HepG2 (cell line): ENCODE measurements around the gene DCP1B. TPM values are rescaled to one million over a fixed set of nuclear protein-coding genes. Genes with fewer than 3 reads are reported as not detected.

Experiments used
- ADNP ChIP-seq: sonication (generic); formaldehyde crosslinking; IDR thresholded peaks from 2 replicates; pipeline ENCODE4 v1.4.0; 2020; ENCODE audit warnings: missing genetic modification reagents
- AGO1 ChIP-seq: fragments of 200-400 bp; formaldehyde crosslinking; IDR thresholded peaks from 2 replicates; pipeline ENCODE4 v1.6.1; 2017; ENCODE audit warnings: mild to moderate bottlenecking, low read depth, low read length, moderate library complexity; ENCODE audit not compliant: poor library complexity, severe bottlenecking
- BCL6 ChIP-seq: IDR thresholded peaks from 2 replicates; pipeline ENCODE4 v1.6.1; 2016; ENCODE audit warnings: missing genetic modification reagents, missing compliant biosample characterization
- DMAP1 ChIP-seq: IDR thresholded peaks from 2 replicates; pipeline ENCODE4 v1.6.1; 2016
- ELF3 ChIP-seq: IDR thresholded peaks from 2 replicates; pipeline ENCODE4 v1.6.1; 2016; ENCODE audit warnings: missing genetic modification reagents, missing compliant biosample characterization
- ELF4 ChIP-seq: sonication (generic); formaldehyde crosslinking; IDR thresholded peaks from 2 replicates; pipeline ENCODE4 v1.5.0; 2020; ENCODE audit warnings: missing genetic modification reagents, mild to moderate bottlenecking, moderate library complexity, borderline replicate concordance
- IRF2 ChIP-seq: IDR thresholded peaks from 2 replicates; pipeline ENCODE4 v1.6.1; 2018; ENCODE audit warnings: missing genetic modification reagents, missing compliant biosample characterization
- MIXL1 ChIP-seq: IDR thresholded peaks from 2 replicates; pipeline ENCODE4 v1.6.1; 2016
- PLRG1 ChIP-seq: fragments of 450-650 bp; conservative IDR thresholded peaks from 2 replicates; pipeline ENCODE4 v1.6.1; 2016
- POLR2AphosphoS2 ChIP-seq: IDR thresholded peaks from 2 replicates; pipeline ENCODE4 v1.6.1; 2011; ENCODE audit warnings: low read depth, low read length, improper control_type of control experiment
- RARA ChIP-seq: IDR thresholded peaks from 2 replicates; pipeline ENCODE4 v1.6.1; 2016; ENCODE audit warnings: missing genetic modification reagents, missing compliant biosample characterization
- ZNF264 ChIP-seq: sonication (generic); formaldehyde crosslinking; IDR thresholded peaks from 2 replicates; pipeline ENCODE4 v1.4.0; 2020; ENCODE audit warnings: missing genetic modification reagents
- ZNF33A ChIP-seq: sonication (generic); formaldehyde crosslinking; IDR thresholded peaks from 2 replicates; pipeline ENCODE4 v1.5.1; 2020; ENCODE audit warnings: missing genetic modification reagents, mild to moderate bottlenecking, moderate library complexity, borderline replicate concordance
- ZNF44 ChIP-seq: sonication (generic); formaldehyde crosslinking; IDR thresholded peaks from 2 replicates; pipeline ENCODE4 v1.5.1; 2020; ENCODE audit warnings: mild to moderate bottlenecking, missing genetic modification reagents
- ZNF468 ChIP-seq: sonication (generic); formaldehyde crosslinking; IDR thresholded peaks from 2 replicates; pipeline ENCODE4 v1.8.0; 2022; ENCODE audit warnings: mild to moderate bottlenecking, moderate library complexity, missing genetic modification reagents
- ZNF615 ChIP-seq: sonication (generic); formaldehyde crosslinking; IDR thresholded peaks from 2 replicates; pipeline ENCODE4 v1.5.0; 2020; ENCODE audit warnings: mild to moderate bottlenecking, missing genetic modification reagents, borderline replicate concordance
- ZNF629 ChIP-seq: sonication (generic); formaldehyde crosslinking; conservative IDR thresholded peaks from 2 replicates; pipeline ENCODE4 v1.5.0; 2020; ENCODE audit warnings: missing genetic modification reagents
- ZNF672 ChIP-seq: sonication (generic); formaldehyde crosslinking; IDR thresholded peaks from 2 replicates; pipeline ENCODE4 v1.8.1; 2022; ENCODE audit warnings: missing genetic modification reagents
- ZNF674 ChIP-seq: sonication (generic); formaldehyde crosslinking; IDR thresholded peaks from 2 replicates; pipeline ENCODE4 v1.5.0; 2020; ENCODE audit warnings: low read depth, mild to moderate bottlenecking, missing genetic modification reagents
- polyA plus RNA-seq, 8 experiments: library from polyadenylated mRNA; depleted of rRNA in 3 of 8; stranded (reverse) in 7 of 8; unstranded in 1 of 8; fragments of >200 nt; fragmentation: Illumina TruSeq in 4 of 8; extraction: Trizol in 4 of 8; gene quantifications; 2 replicates each; pipeline versions ENCODE4 v1.2.1 to v1.2.3, GENCODE V29; 2011 to 2016; ENCODE audit warnings: low read depth in 4 of 8, missing spikeins in 1 of 8, mixed read lengths in 1 of 8; ENCODE audit not compliant: insufficient read depth in 1 of 8
- total RNA-seq, 5 experiments: library from RNA; depleted of rRNA; stranded (reverse); fragments of >200 nt; fragmentation: Illumina TruSeq; extraction: Trizol; gene quantifications; 2 replicates each; pipeline ENCODE4 v1.2.3, GENCODE V29; 2016; ENCODE audit warnings: low read depth in 1 of 5
- TF ChIP-seq, protein P1 (sequence below): sonication (generic); formaldehyde crosslinking; IDR thresholded peaks from 2 replicates; pipeline ENCODE4 v1.4.0; 2020; ENCODE audit warnings: missing genetic modification reagents
- TF ChIP-seq, protein P2 (sequence below): IDR thresholded peaks from 2 replicates; pipeline ENCODE4 v1.6.1; 2016; ENCODE audit warnings: mild to moderate bottlenecking
- TF ChIP-seq, protein P3 (sequence below): sonication (generic); formaldehyde crosslinking; IDR thresholded peaks from 2 replicates; pipeline ENCODE4 v1.4.0; 2020; ENCODE audit warnings: missing genetic modification reagents
- TF ChIP-seq, protein P4 (sequence below): sonication (generic); formaldehyde crosslinking; IDR thresholded peaks from 2 replicates; pipeline ENCODE4 v1.4.0; 2020; ENCODE audit warnings: missing genetic modification reagents
- TF ChIP-seq, protein P5 (sequence below): sonication (generic); formaldehyde crosslinking; IDR thresholded peaks from 2 replicates; pipeline ENCODE4 v1.8.0; 2022; ENCODE audit warnings: missing genetic modification reagents, mild to moderate bottlenecking, inconsistent platforms, borderline replicate concordance

DCP1B gene
- total and polyA plus RNA-seq, 2 of the 13 experiments (the other 11 are each of a cell fraction or from before 2014, with no cell fraction given) = 11.4 to 27.2 TPM

DNA sequence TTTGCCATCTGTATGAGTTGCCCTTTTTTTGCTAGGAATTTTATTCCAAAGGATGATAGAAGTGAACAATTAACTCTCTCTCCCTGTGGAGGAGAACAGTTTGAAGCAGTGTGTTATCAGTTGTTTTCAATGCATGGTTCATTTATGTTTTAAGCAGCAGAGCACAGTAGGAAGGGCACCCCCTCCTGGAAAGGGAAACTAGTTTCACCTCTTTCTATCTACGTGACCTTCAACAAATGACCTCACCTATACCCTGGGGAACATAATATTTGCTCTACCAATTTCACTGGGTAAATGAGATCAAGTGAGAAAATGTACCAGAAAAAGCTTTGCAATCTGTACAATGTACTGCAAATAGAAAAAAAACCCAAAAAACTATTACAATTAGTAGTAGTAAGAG, 5.4 kb upstream of the DCP1B start (continued):
- TF ChIP-seq ZNF33A (CRISPR knock-in tag) (no peak), ZNF674 (CRISPR knock-in tag) (no peak), ELF4 (CRISPR knock-in tag) (no peak), ZNF615 (CRISPR knock-in tag) (no peak), ZNF672 (CRISPR knock-in tag) (no peak), ZNF44 (CRISPR knock-in tag) (no peak), IRF2 (CRISPR knock-in tag) (0 out of 2 replicates have a peak, but pooled peaks have one; percentile 33), DMAP1 (0 out of 2 replicates have a peak, but pooled peaks have one; percentile 19), RARA (peak; percentile 52), PLRG1 (no peak), POLR2AphosphoS2 (no peak), BCL6 (CRISPR knock-in tag) (no peak), ADNP (no peak), AGO1 (no peak), MIXL1 (CRISPR knock-in tag) (0 out of 2 replicates have a peak, but pooled peaks have one; percentile 15), ELF3 (CRISPR knock-in tag) (0 out of 2 replicates have a peak, but pooled peaks have one; percentile 18), ZNF264 (CRISPR knock-in tag) (no peak), ZNF629 (no peak), ZNF468 (no peak)
- TF ChIP-seq, protein P1, sequence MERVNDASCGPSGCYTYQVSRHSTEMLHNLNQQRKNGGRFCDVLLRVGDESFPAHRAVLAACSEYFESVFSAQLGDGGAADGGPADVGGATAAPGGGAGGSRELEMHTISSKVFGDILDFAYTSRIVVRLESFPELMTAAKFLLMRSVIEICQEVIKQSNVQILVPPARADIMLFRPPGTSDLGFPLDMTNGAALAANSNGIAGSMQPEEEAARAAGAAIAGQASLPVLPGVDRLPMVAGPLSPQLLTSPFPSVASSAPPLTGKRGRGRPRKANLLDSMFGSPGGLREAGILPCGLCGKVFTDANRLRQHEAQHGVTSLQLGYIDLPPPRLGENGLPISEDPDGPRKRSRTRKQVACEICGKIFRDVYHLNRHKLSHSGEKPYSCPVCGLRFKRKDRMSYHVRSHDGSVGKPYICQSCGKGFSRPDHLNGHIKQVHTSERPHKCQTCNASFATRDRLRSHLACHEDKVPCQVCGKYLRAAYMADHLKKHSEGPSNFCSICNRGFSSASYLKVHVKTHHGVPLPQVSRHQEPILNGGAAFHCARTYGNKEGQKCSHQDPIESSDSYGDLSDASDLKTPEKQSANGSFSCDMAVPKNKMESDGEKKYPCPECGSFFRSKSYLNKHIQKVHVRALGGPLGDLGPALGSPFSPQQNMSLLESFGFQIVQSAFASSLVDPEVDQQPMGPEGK (CRISPR knock-in tag) = 0 out of 2 replicates have a peak, but pooled peaks have one; percentile 14
- TF ChIP-seq, protein P2, sequence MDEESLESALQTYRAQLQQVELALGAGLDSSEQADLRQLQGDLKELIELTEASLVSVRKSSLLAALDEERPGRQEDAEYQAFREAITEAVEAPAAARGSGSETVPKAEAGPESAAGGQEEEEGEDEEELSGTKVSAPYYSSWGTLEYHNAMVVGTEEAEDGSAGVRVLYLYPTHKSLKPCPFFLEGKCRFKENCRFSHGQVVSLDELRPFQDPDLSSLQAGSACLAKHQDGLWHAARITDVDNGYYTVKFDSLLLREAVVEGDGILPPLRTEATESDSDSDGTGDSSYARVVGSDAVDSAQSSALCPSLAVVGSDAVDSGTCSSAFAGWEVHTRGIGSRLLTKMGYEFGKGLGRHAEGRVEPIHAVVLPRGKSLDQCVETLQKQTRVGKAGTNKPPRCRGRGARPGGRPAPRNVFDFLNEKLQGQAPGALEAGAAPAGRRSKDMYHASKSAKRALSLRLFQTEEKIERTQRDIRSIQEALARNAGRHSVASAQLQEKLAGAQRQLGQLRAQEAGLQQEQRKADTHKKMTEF (CRISPR knock-in tag) = 0 out of 2 replicates have a peak, but pooled peaks have one; percentile 32
- TF ChIP-seq, protein P3, sequence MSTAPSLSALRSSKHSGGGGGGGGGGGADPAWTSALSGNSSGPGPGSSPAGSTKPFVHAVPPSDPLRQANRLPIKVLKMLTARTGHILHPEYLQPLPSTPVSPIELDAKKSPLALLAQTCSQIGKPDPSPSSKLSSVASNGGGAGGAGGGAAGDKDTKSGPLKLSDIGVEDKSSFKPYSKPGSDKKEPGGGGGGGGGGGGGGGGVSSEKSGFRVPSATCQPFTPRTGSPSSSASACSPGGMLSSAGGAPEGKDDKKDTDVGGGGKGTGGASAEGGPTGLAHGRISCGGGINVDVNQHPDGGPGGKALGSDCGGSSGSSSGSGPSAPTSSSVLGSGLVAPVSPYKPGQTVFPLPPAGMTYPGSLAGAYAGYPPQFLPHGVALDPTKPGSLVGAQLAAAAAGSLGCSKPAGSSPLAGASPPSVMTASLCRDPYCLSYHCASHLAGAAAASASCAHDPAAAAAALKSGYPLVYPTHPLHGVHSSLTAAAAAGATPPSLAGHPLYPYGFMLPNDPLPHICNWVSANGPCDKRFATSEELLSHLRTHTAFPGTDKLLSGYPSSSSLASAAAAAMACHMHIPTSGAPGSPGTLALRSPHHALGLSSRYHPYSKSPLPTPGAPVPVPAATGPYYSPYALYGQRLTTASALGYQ = no peak
- TF ChIP-seq, protein P4, sequence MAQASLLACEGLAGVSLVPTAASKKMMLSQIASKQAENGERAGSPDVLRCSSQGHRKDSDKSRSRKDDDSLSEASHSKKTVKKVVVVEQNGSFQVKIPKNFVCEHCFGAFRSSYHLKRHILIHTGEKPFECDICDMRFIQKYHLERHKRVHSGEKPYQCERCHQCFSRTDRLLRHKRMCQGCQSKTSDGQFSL = no peak
- TF ChIP-seq, protein P5, sequence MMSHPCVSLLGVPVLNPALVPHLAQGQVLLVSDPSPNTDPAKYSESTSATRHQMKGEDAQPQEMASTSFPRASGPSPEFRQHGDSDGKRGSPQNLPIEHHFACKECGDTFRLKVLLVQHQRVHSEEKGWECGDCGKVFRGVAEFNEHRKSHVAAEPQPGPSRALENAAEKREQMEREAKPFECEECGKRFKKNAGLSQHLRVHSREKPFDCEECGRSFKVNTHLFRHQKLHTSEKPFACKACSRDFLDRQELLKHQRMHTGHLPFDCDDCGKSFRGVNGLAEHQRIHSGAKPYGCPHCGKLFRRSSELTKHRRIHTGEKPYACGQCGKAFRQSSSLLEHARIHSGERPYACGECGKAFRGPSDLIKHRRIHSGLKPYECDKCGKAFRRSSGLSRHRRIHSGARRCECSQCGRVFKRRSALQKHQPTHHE (CRISPR knock-in tag) = no peak
